Measurements from ENCODE around the gene RALGAPA2. TPM values are rescaled to one million over a fixed set of nuclear protein-coding genes. Genes with fewer than 3 reads are reported as not detected.

The RALGAPA2 gene
- total RNA-seq, 1 donor = 6.2 TPM

- Histone ChIP-seq H3K4me2 (ENCODE audit: insufficient read depth, low read length) (no peak overlapping the region), H3K27me3 (ENCODE audit: insufficient read depth, low read length) (no peaks in the 10 kb centered on the region), H4K20me1 (ENCODE audit: insufficient read depth, low read length) (no peaks in the 10 kb centered on the region), H3K4me1 (ENCODE audit: insufficient read depth, low read length) (peaks cover 3% of the 10 kb centered on the region), H3K36me3 (ENCODE audit: insufficient read depth, low read length) (no peaks in the 10 kb centered on the region), H3K9me3 (ENCODE audit: low read depth, low read length) (no peaks in the 10 kb centered on the region), H3K27ac (ENCODE audit: low read depth, low read length) (no peak overlapping the region), H3K4me3 (ENCODE audit: insufficient read depth, low read length) (no peak overlapping the region), H2AFZ (ENCODE audit: low read length) (no peak overlapping the region), H3K79me2 (ENCODE audit: insufficient read depth, low read length) (no peaks in the 10 kb centered on the region)
- TF ChIP-seq CTCF (IDR thresholded peaks at IDR 0.05; ENCODE audit: extremely low read depth, low read depth, low read length) = no peak
- DNase-seq (ENCODE audit: insufficient read length, low spot score, missing footprints) = no peak
Observed at GRCh38 chr20:20519269-20519668, 193.2 kb downstream of the RALGAPA2 start.

- Histone ChIP-seq H3K4me2 (ENCODE audit: insufficient read depth, low read length) (no peak overlapping the region), H3K4me1 (ENCODE audit: insufficient read depth, low read length) (peaks cover 3% of the 10 kb centered on the region), H4K20me1 (ENCODE audit: insufficient read depth, low read length) (no peaks in the 10 kb centered on the region), H3K79me2 (ENCODE audit: insufficient read depth, low read length) (no peaks in the 10 kb centered on the region), H3K27ac (ENCODE audit: low read depth, low read length) (no peak overlapping the region), H3K9me3 (ENCODE audit: low read depth, low read length) (no peaks in the 10 kb centered on the region), H3K36me3 (ENCODE audit: insufficient read depth, low read length) (no peaks in the 10 kb centered on the region), H2AFZ (ENCODE audit: low read length) (no peak overlapping the region), H3K4me3 (ENCODE audit: insufficient read depth, low read length) (no peak overlapping the region), H3K27me3 (ENCODE audit: insufficient read depth, low read length) (no peaks in the 10 kb centered on the region)
- TF ChIP-seq CTCF (IDR thresholded peaks at IDR 0.05; ENCODE audit: extremely low read depth, low read depth, low read length) = no peak
- no peak for DNase-seq (ENCODE audit: insufficient read length, low spot score, missing footprints)
Observed at GRCh38 chr20:20518263-20518662, 194.2 kb downstream of the RALGAPA2 start.

- no peaks in the 10 kb centered on the region for H3K9me3 ChIP-seq (ENCODE audit: low read depth, low read length)
- H3K4me1 ChIP-seq (ENCODE audit: insufficient read depth, low read length) = peaks cover 3% of the 10 kb centered on the region
- no peak overlapping the region for H3K4me2 ChIP-seq (ENCODE audit: insufficient read depth, low read length)
- no peak overlapping the region for H3K27ac ChIP-seq (ENCODE audit: low read depth, low read length)
- no peaks in the 10 kb centered on the region for H3K79me2 ChIP-seq (ENCODE audit: insufficient read depth, low read length)
- no peaks in the 10 kb centered on the region for H4K20me1 ChIP-seq (ENCODE audit: insufficient read depth, low read length)
- no peaks in the 10 kb centered on the region for H3K27me3 ChIP-seq (ENCODE audit: insufficient read depth, low read length)
- peaks cover 5% of the 10 kb centered on the region for H3K36me3 ChIP-seq (ENCODE audit: insufficient read depth, low read length)
- no peak for TF ChIP-seq CTCF (IDR thresholded peaks at IDR 0.05; ENCODE audit: extremely low read depth, low read depth, low read length)
- no peak overlapping the region for H2AFZ ChIP-seq (ENCODE audit: low read length)
- DNase-seq (ENCODE audit: insufficient read length, low spot score, missing footprints) = no peak
- H3K4me3 ChIP-seq (ENCODE audit: insufficient read depth, low read length) = no peak overlapping the region
Observed at GRCh38 chr20:20517296-20517695, 195.1 kb downstream of the RALGAPA2 start.

GRCh38 chr20:20513720-20514119 lies 198.7 kb downstream of the RALGAPA2 start:
- Histone ChIP-seq H3K4me3 (ENCODE audit: insufficient read depth, low read length) (no peak overlapping the region), H4K20me1 (ENCODE audit: insufficient read depth, low read length) (no peaks in the 10 kb centered on the region), H3K4me2 (ENCODE audit: insufficient read depth, low read length) (no peak overlapping the region), H3K4me1 (ENCODE audit: insufficient read depth, low read length) (no peaks in the 10 kb centered on the region), H3K27me3 (ENCODE audit: insufficient read depth, low read length) (no peaks in the 10 kb centered on the region), H3K9me3 (ENCODE audit: low read depth, low read length) (no peaks in the 10 kb centered on the region), H2AFZ (ENCODE audit: low read length) (no peak overlapping the region), H3K27ac (ENCODE audit: low read depth, low read length) (no peak overlapping the region), H3K79me2 (ENCODE audit: insufficient read depth, low read length) (no peaks in the 10 kb centered on the region), H3K36me3 (ENCODE audit: insufficient read depth, low read length) (peaks cover 5% of the 10 kb centered on the region)
- no peak for TF ChIP-seq CTCF (IDR thresholded peaks at IDR 0.05; ENCODE audit: extremely low read depth, low read depth, low read length)
- DNase-seq (ENCODE audit: insufficient read length, low spot score, missing footprints) = no peak

Data from osteoblast (primary cell).